Left ventricle myocardium superior (tissue), 1 donor: Measurements from ENCODE around the gene CCDC85C. TPM values are rescaled to one million over a fixed set of nuclear protein-coding genes. Genes with fewer than 3 reads are reported as not detected.

ENCODE experiments used
- ATAC-seq: fragments of 200-7000 bp; cut with Tn5 transposase; one replicate; pipeline ENCODE4 v1.9.1; 2020; ENCODE audit warnings: mild to moderate bottlenecking, moderate library complexity
- DNase-seq: peaks from one replicate; pipeline ENCODE4 v3.0.0-alpha.2; 2020
- intact Hi-C: fragments of 100-400 bp; cut with micrococcal nuclease; formaldehyde crosslinking; loops from one replicate; pipeline ENCODE4 v1.11.0; 2022
- total RNA-seq: library from RNA; stranded (reverse); fragmentation: NEBNext Ultra II Directional; extraction: Animal tissue kit (Norgen Biotek cat#: 25700); gene quantifications from one replicate; pipeline ENCODE4 v1.2.1, GENCODE V29; 2021
- donor health status: DM: no; HTN: yes; CAD: no; lungs with severe emphysema.

The CCDC85C gene
- total RNA-seq, 1 donor from 2014 or later = 49.3 TPM

- ATAC-seq (no peak), DNase-seq (no peak)
- intact Hi-C loops = no loop called here
These were observed 8.5 kb downstream of the CCDC85C start for GRCh38 chr14:99595524-99595923.

GRCh38 chr14:99595034-99595433, 9.0 kb downstream of the CCDC85C start:
- intact Hi-C loops = no loop called here
- ATAC-seq (no peak), DNase-seq (no peak)

- DNase-seq (no peak), ATAC-seq (no peak)
- intact Hi-C loops = no loop called here
These were observed 9.8 kb downstream of the CCDC85C start for GRCh38 chr14:99593971-99594841.

- no peak for ATAC-seq
- intact Hi-C loops = no loop called here
- DNase-seq = no peak
These were observed 10.9 kb downstream of the CCDC85C start for GRCh38 chr14:99592933-99593753.

GRCh38 chr14:99592394-99592793, 11.6 kb downstream of the CCDC85C start:
- DNase-seq (no peak), ATAC-seq (no peak)
- intact Hi-C loops = no loop called here

GRCh38 chr14:99590746-99591555, 13.1 kb downstream of the CCDC85C start:
- intact Hi-C loops = no loop called here
- DNase-seq = no peak
- ATAC-seq = no peak

GRCh38 chr14:99589651-99590530, 14.1 kb downstream of the CCDC85C start:
- intact Hi-C loops = no loop called here
- peak; percentile 73 for ATAC-seq

GRCh38 chr14:99589031-99589441, 15.0 kb downstream of the CCDC85C start:
- intact Hi-C loops = no loop called here

More at GRCh38 chr14:99589651-99590530, 14.1 kb downstream of the CCDC85C start:
- peak; percentile 50 for DNase-seq

GRCh38 chr14:99587460-99588278, 16.3 kb downstream of the CCDC85C start:
- intact Hi-C loops = no loop called here
- DNase-seq (no peak), ATAC-seq (peak; percentile 22)

More at GRCh38 chr14:99589031-99589441, 15.0 kb downstream of the CCDC85C start:
- DNase-seq (no peak), ATAC-seq (no peak)

- DNase-seq = no peak
- intact Hi-C loops = no loop called here
- no peak for ATAC-seq
These were observed 17.1 kb downstream of the CCDC85C start for GRCh38 chr14:99586761-99587459.

GRCh38 chr14:99586054-99586760, 17.8 kb downstream of the CCDC85C start:
- no peak for DNase-seq
- ATAC-seq = peak; percentile 2
- intact Hi-C loops = no loop called here

- DNase-seq (no peak), ATAC-seq (no peak)
- intact Hi-C loops = no loop called here
These were observed 19.2 kb downstream of the CCDC85C start for GRCh38 chr14:99584823-99585222.

- intact Hi-C loops = no loop called here
- DNase-seq (no peak), ATAC-seq (no peak)
These were observed 22.1 kb downstream of the CCDC85C start for GRCh38 chr14:99581938-99582337.

- no peak for ATAC-seq
- intact Hi-C loops = no loop called here
- no peak for DNase-seq
These were observed 22.6 kb downstream of the CCDC85C start for GRCh38 chr14:99581374-99581773.

- intact Hi-C loops = no loop called here
- ATAC-seq = peak; percentile 3
- no peak for DNase-seq
These were observed 24.0 kb downstream of the CCDC85C start for GRCh38 chr14:99579903-99580571.
